AG10803 (cell line): ENCODE measurements around the gene ARHGAP19.
A peak's percentile ranks its signal among the peaks of the same experiment; 100 is the strongest.

Source experiments
- DNase-seq: peaks from one replicate; pipeline ENCODE4 v3.0.0; 2010; ENCODE audit warnings: low read depth
- H3K4me3 ChIP-seq: 2 replicates; pipeline ENCODE4 v1.5.1; 2011; ENCODE audit warnings: mild to moderate bottlenecking, low read length, control low read depth
- TF ChIP-seq, protein P1 (sequence below): conservative IDR thresholded peaks from 2 replicates; pipeline ENCODE4 v1.5.1; 2011; ENCODE audit warnings: mild to moderate bottlenecking, low read length, control low read depth, inconsistent platforms

The ARHGAP19 gene

GRCh38 chr10:97213431-97213830 lies 79.0 kb downstream of the ARHGAP19 start:
- no peak for DNase-seq
- TF ChIP-seq, protein P1, sequence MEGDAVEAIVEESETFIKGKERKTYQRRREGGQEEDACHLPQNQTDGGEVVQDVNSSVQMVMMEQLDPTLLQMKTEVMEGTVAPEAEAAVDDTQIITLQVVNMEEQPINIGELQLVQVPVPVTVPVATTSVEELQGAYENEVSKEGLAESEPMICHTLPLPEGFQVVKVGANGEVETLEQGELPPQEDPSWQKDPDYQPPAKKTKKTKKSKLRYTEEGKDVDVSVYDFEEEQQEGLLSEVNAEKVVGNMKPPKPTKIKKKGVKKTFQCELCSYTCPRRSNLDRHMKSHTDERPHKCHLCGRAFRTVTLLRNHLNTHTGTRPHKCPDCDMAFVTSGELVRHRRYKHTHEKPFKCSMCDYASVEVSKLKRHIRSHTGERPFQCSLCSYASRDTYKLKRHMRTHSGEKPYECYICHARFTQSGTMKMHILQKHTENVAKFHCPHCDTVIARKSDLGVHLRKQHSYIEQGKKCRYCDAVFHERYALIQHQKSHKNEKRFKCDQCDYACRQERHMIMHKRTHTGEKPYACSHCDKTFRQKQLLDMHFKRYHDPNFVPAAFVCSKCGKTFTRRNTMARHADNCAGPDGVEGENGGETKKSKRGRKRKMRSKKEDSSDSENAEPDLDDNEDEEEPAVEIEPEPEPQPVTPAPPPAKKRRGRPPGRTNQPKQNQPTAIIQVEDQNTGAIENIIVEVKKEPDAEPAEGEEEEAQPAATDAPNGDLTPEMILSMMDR: no peak

GRCh38 chr10:97211229-97211628 lies 81.2 kb downstream of the ARHGAP19 start:
- no peak overlapping the region for H3K4me3 ChIP-seq
- DNase-seq: no peak
- TF ChIP-seq, protein P1: no peak

More at GRCh38 chr10:97213431-97213830, 79.0 kb downstream of the ARHGAP19 start:
- no peak overlapping the region for H3K4me3 ChIP-seq

- TF ChIP-seq, protein P1: peak; percentile 99
- peak; percentile 58 for DNase-seq
- H3K4me3 ChIP-seq: no peak overlapping the region
Measured at GRCh38 chr10:97210543-97210960, 81.9 kb downstream of the ARHGAP19 start.

GRCh38 chr10:97207756-97208346 lies 84.6 kb downstream of the ARHGAP19 start:
- TF ChIP-seq, protein P1: no peak
- no peak for DNase-seq
- no peak overlapping the region for H3K4me3 ChIP-seq

DNA sequence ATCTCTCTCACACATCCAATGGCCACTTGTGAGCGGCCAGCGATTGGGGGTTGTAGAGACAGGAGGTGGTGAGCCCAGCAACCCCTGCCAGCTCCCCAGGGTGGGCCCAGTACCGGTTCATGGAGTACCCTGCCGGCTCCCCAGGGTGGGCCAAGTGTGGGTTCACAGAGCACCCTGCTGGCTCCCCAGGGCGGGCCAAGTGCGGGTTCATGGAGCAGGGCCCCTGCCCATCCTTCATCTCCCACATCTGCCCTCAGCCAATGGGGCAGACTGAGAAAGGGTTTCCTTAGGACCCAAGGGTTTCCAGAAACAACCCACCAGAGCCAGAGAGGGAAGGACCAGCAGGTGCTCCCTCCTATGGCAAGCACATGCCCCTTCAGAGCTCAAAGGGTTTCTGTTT lies 85.3 kb downstream of the ARHGAP19 start:
- TF ChIP-seq, protein P1: no peak
- no peak overlapping the region for H3K4me3 ChIP-seq
- no peak for DNase-seq

GRCh38 chr10:97204826-97205679 lies 87.4 kb downstream of the ARHGAP19 start:
- no peak for DNase-seq
- H3K4me3 ChIP-seq: no peak overlapping the region
- TF ChIP-seq, protein P1: no peak

- H3K4me3 ChIP-seq: no peak overlapping the region
- TF ChIP-seq, protein P1: no peak
- DNase-seq: no peak
Measured at GRCh38 chr10:97203220-97203619, 89.2 kb downstream of the ARHGAP19 start.
